H9 (cell line): ENCODE measurements around the gene POLR2L. TPM values are rescaled to one million over a fixed set of nuclear protein-coding genes. Genes with fewer than 3 reads are reported as not detected.

Source experiments
- DNase-seq: peaks from one replicate; pipeline ENCODE4 v3.0.0-alpha.2; 2017
- H2AFZ ChIP-seq: one replicate; pipeline ENCODE4 v1.6.1; 2013; ENCODE audit warnings: mild to moderate bottlenecking, low read length, control low read depth, moderate library complexity
- H2AK5ac ChIP-seq: 2 replicates; pipeline ENCODE4 v1.6.1; 2013; ENCODE audit warnings: low read length, control low read depth, mixed read lengths; ENCODE audit not compliant: insufficient read length
- H2BK120ac ChIP-seq: one replicate; pipeline ENCODE4 v1.6.1; 2013; ENCODE audit warnings: low read depth, mild to moderate bottlenecking, low read length, control low read depth, inconsistent platforms; ENCODE audit not compliant: poor library complexity, severe bottlenecking
- H2BK12ac ChIP-seq: 2 replicates; pipeline ENCODE4 v1.6.1; 2013; ENCODE audit warnings: low read length, control low read depth, mixed read lengths, low read depth; ENCODE audit not compliant: insufficient read length
- H2BK15ac ChIP-seq: 2 replicates; pipeline ENCODE4 v1.6.1; 2013; ENCODE audit warnings: low read depth, low read length, control low read depth
- H2BK20ac ChIP-seq: one replicate; pipeline ENCODE4 v1.6.1; 2013; ENCODE audit warnings: low read depth, mild to moderate bottlenecking, low read length, control low read depth, inconsistent platforms; ENCODE audit not compliant: poor library complexity, severe bottlenecking
- H2BK5ac ChIP-seq: 2 replicates; pipeline ENCODE4 v1.6.1; 2013; ENCODE audit warnings: low read length, control low read depth, mixed read lengths; ENCODE audit not compliant: insufficient read length
- H3K14ac ChIP-seq: 2 replicates; pipeline ENCODE4 v1.6.1; 2013; ENCODE audit warnings: low read length, control low read depth; ENCODE audit not compliant: insufficient read depth
- H3K18ac ChIP-seq: 2 replicates; pipeline ENCODE4 v1.6.1; 2013; ENCODE audit warnings: low read depth, mild to moderate bottlenecking, mixed read lengths, low read length, control low read depth; ENCODE audit not compliant: insufficient read length
- H3K23ac ChIP-seq: 2 replicates; pipeline ENCODE4 v1.6.1; 2013; ENCODE audit warnings: low read length, control low read depth, mixed read lengths, low read depth; ENCODE audit not compliant: insufficient read length
- H3K23me2 ChIP-seq: 2 replicates; pipeline ENCODE4 v1.6.1; 2013; ENCODE audit warnings: low read depth, mild to moderate bottlenecking, mixed read lengths, low read length, control low read depth; ENCODE audit not compliant: insufficient read length, poor library complexity, severe bottlenecking
- H3K27ac ChIP-seq: 2 replicates; pipeline ENCODE4 v1.5.1; 2013; ENCODE audit warnings: low read length, control low read depth, mixed read lengths, low read depth; ENCODE audit not compliant: insufficient read length
- H3K27me3 ChIP-seq: 2 replicates; pipeline ENCODE4 v1.6.1; 2013; ENCODE audit warnings: low read length, control low read depth, inconsistent platforms; ENCODE audit not compliant: insufficient read depth
- H3K4ac ChIP-seq: 2 replicates; pipeline ENCODE4 v1.6.1; 2013; ENCODE audit warnings: low read depth, mild to moderate bottlenecking, control low read depth, inconsistent platforms, low read length, moderate library complexity
- H3K4me1 ChIP-seq: 2 replicates; pipeline ENCODE4 v1.6.1; 2013; ENCODE audit warnings: low read length, control low read depth, inconsistent platforms; ENCODE audit not compliant: insufficient read depth
- H3K4me2 ChIP-seq: 2 replicates; pipeline ENCODE4 v1.6.1; 2013; ENCODE audit warnings: low read length, control low read depth, mixed read lengths; ENCODE audit not compliant: insufficient read length, insufficient read depth
- H3K56ac ChIP-seq: 2 replicates; pipeline ENCODE4 v1.6.1; 2013; ENCODE audit warnings: low read depth, mild to moderate bottlenecking, mixed read lengths, low read length, control low read depth; ENCODE audit not compliant: insufficient read length
- H3K79me1 ChIP-seq: 2 replicates; pipeline ENCODE4 v1.6.1; 2013; ENCODE audit warnings: low read depth, mild to moderate bottlenecking, moderate library complexity, low read length, control low read depth, inconsistent platforms; ENCODE audit not compliant: insufficient read depth, poor library complexity, severe bottlenecking
- H3K79me2 ChIP-seq: 2 replicates; pipeline ENCODE4 v1.6.1; 2013; ENCODE audit warnings: low read length, control low read depth, inconsistent platforms; ENCODE audit not compliant: insufficient read depth
- H3K9ac ChIP-seq: 2 replicates; pipeline ENCODE4 v1.6.1; 2013; ENCODE audit warnings: low read length, control low read depth, mixed read lengths; ENCODE audit not compliant: insufficient read length; ENCODE audit errors: extremely low read depth
- H3K9me3 ChIP-seq: one replicate; pipeline ENCODE4 v1.6.1; 2013; ENCODE audit warnings: low read depth, low read length, inconsistent platforms; ENCODE audit not compliant: control insufficient read depth
- H3T11ph ChIP-seq: one replicate; pipeline ENCODE4 v1.6.1; 2013; ENCODE audit warnings: mild to moderate bottlenecking, low read length, control low read depth, inconsistent platforms
- H4K20me1 ChIP-seq: one replicate; pipeline ENCODE4 v1.6.1; 2013; ENCODE audit not compliant: control insufficient read depth, insufficient read length, insufficient read depth
- H4K5ac ChIP-seq: 2 replicates; pipeline ENCODE4 v1.6.1; 2013; ENCODE audit warnings: low read depth, mild to moderate bottlenecking, mixed read lengths, low read length, control low read depth; ENCODE audit not compliant: insufficient read length
- H4K8ac ChIP-seq: replicated peaks from 2 replicates; pipeline ENCODE4 v1.6.1; 2013; ENCODE audit warnings: low read length, control low read depth, mixed read lengths, low read depth; ENCODE audit not compliant: insufficient read length
- H4K91ac ChIP-seq: 2 replicates; pipeline ENCODE4 v1.6.1; 2013; ENCODE audit warnings: low read depth, mild to moderate bottlenecking, moderate library complexity, mixed read lengths, low read length, control low read depth; ENCODE audit not compliant: insufficient read length
- H3K27ac Mint-ChIP-seq, 3 experiments: 2 replicates in 2 of 3; 3 replicates in 1 of 3; pipeline ENCODE4 v1.8.0; 2020 to 2021; ENCODE audit warnings: mixed read lengths in 3 of 3, mild to moderate bottlenecking in 1 of 3, moderate library complexity in 1 of 3
- H3K27me3 Mint-ChIP-seq: 2 replicates; pipeline ENCODE4 v1.8.0; 2021; ENCODE audit warnings: low read depth, mild to moderate bottlenecking, moderate library complexity, mixed read lengths
- H3K36me3 Mint-ChIP-seq, 3 experiments: 2 replicates in 2 of 3; 3 replicates in 1 of 3; pipeline ENCODE4 v1.8.0; 2020 to 2021; ENCODE audit warnings: low read depth in 3 of 3, mixed read lengths in 3 of 3; ENCODE audit not compliant: insufficient read depth in 1 of 3
- H3K4me1 Mint-ChIP-seq, 2 experiments: 2 replicates each; pipeline ENCODE4 v1.8.0; 2020; ENCODE audit warnings: mixed read lengths in 2 of 2
- H3K4me3 Mint-ChIP-seq, 2 experiments: 2 replicates in 1 of 2; 3 replicates in 1 of 2; pipeline ENCODE4 v1.8.0; 2020 to 2021; ENCODE audit warnings: mild to moderate bottlenecking in 2 of 2, mixed read lengths in 2 of 2, moderate library complexity in 1 of 2
- H3K9me3 Mint-ChIP-seq, 2 experiments: 2 replicates in 1 of 2; 3 replicates in 1 of 2; pipeline ENCODE4 v1.8.0; 2020; ENCODE audit warnings: mild to moderate bottlenecking in 2 of 2, mixed read lengths in 2 of 2, moderate library complexity in 1 of 2
- WGBS: extraction: QIAGEN DNeasy Blood & Tissue Kit; methylation state at CpG from one replicate; pipeline ENCODE4 v1.1.7; 2013; ENCODE audit warnings: missing lambda C conversion rate, low lambda C conversion rate, mixed read lengths; ENCODE audit not compliant: insufficient read length; ENCODE audit errors: extremely low coverage; 5-methylcytosine and 5-hydroxymethylcytosine counted together
- long read RNA-seq: library from polyadenylated mRNA; unstranded; transcript quantifications from one replicate; pipeline ENCODE4 v2.0.0, GENCODE V29; 2020
- total RNA-seq: library from RNA; stranded (reverse); gene quantifications from 2 replicates; pipeline ENCODE4 v1.2.1, GENCODE V29; 2021
- TF ChIP-seq, protein P1 (sequence below): fragments of 200-600 bp; sonication (generic); conservative IDR thresholded peaks from 3 replicates; pipeline ENCODE4 v1.8.0; 2021; ENCODE audit warnings: antibody characterized with exemption, mild to moderate bottlenecking

Gene POLR2L
- total RNA-seq = 133 and 135 TPM in 2 replicates
- long read RNA-seq, transcript POLR2L-201 (2 exons, 892 nt) = major isoform, 87 of 89 reads
- long read RNA-seq, partial matches to known transcripts = 0 of 89 reads
- long read RNA-seq, other reads (novel, unspliced or antisense) = 2 of 89 reads

GRCh38 chr11:842370-843002, at the start of gene POLR2L, which contains the start of gene TSPAN4:
POLR2L (minus strand) TSS chr11:842529; CDS start chr11:842508, 21 bp downstream.
TSPAN4 (plus strand) TSS chr11:842852; CDS start chr11:850305, 7,453 bp downstream.
- H2BK5ac ChIP-seq = no peak within 1 kb of the TSS
- H3K9me3 Mint-ChIP-seq = no peaks in the 10 kb centered on the region
- H3K14ac ChIP-seq = peak within 1 kb of the TSS; percentile 99
- no CpG with 5 or more reads among the region's 87 CpGs for WGBS
- H3K4me2 ChIP-seq = peak within 1 kb of the TSS; percentile 75
- no peaks in the 10 kb centered on the region for H3K9me3 ChIP-seq
- DNase-seq = peak; percentile 91
- peak within 1 kb of the TSS; percentile 80 for H3K18ac ChIP-seq
- peak within 1 kb of the TSS; percentile 70 to 95 (median 93); a peak in 5 of 7 replicates for H3K27ac Mint-ChIP-seq
- H4K20me1 ChIP-seq = peaks cover 6% of the 10 kb centered on the region
- H2BK12ac ChIP-seq = peak within 1 kb of the TSS; percentile 15
- no peak within 1 kb of the TSS for H2BK15ac ChIP-seq
- peaks cover 12% of the 10 kb centered on the region for H3K23me2 ChIP-seq
- H3K56ac ChIP-seq = no peak within 1 kb of the TSS
- no peak within 1 kb of the TSS for H2BK20ac ChIP-seq
- H2BK120ac ChIP-seq = no peak within 1 kb of the TSS
- H4K8ac ChIP-seq = no peak within 1 kb of the TSS
- H3K27ac ChIP-seq = no peak within 1 kb of the TSS
- H3K27me3 Mint-ChIP-seq = peaks cover 2% of the 10 kb centered on the region; the same call in 1 of the 2 replicates
- H4K5ac ChIP-seq = no peak within 1 kb of the TSS
- no peak within 1 kb of the TSS; the same call in 1 of the 2 replicates for H3K4ac ChIP-seq
- H3T11ph ChIP-seq = no peak within 1 kb of the TSS
- H3K23ac ChIP-seq = no peak within 1 kb of the TSS
- peaks cover 2% of the 10 kb centered on the region; the same call in 1 of the 2 replicates for H3K4me1 ChIP-seq
- H2AK5ac ChIP-seq = no peak within 1 kb of the TSS
- H2AFZ ChIP-seq = no peak within 1 kb of the TSS
- no peak within 1 kb of the TSS for H4K91ac ChIP-seq
- peak within 1 kb of the TSS; percentile 84 to 91 for H3K4me3 Mint-ChIP-seq
- H3K9ac ChIP-seq = peak within 1 kb of the TSS; percentile 89
- H3K36me3 Mint-ChIP-seq = peaks cover 5 to 38% (median 35%) of the 10 kb centered on the region in 3 experiments; a peak in 6 of 7 replicates
- peaks cover 2% of the 10 kb centered on the region for H3K79me1 ChIP-seq
- TF ChIP-seq, protein P1, sequence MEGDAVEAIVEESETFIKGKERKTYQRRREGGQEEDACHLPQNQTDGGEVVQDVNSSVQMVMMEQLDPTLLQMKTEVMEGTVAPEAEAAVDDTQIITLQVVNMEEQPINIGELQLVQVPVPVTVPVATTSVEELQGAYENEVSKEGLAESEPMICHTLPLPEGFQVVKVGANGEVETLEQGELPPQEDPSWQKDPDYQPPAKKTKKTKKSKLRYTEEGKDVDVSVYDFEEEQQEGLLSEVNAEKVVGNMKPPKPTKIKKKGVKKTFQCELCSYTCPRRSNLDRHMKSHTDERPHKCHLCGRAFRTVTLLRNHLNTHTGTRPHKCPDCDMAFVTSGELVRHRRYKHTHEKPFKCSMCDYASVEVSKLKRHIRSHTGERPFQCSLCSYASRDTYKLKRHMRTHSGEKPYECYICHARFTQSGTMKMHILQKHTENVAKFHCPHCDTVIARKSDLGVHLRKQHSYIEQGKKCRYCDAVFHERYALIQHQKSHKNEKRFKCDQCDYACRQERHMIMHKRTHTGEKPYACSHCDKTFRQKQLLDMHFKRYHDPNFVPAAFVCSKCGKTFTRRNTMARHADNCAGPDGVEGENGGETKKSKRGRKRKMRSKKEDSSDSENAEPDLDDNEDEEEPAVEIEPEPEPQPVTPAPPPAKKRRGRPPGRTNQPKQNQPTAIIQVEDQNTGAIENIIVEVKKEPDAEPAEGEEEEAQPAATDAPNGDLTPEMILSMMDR = no peak
- H3K27me3 ChIP-seq = no peaks in the 10 kb centered on the region
- no peaks in the 10 kb centered on the region; the same call in 1 of the 2 replicates for H3K79me2 ChIP-seq
- peaks cover 17 to 38% of the 10 kb centered on the region in 2 experiments for H3K4me1 Mint-ChIP-seq
